ENCODE measurements around the gene GATM. TPM values are rescaled to one million over a fixed set of nuclear protein-coding genes. Genes with fewer than 3 reads are reported as not detected.

Gene GATM
- polyA plus RNA-seq, 1 experiment, result 0.07 TPM

DNA sequence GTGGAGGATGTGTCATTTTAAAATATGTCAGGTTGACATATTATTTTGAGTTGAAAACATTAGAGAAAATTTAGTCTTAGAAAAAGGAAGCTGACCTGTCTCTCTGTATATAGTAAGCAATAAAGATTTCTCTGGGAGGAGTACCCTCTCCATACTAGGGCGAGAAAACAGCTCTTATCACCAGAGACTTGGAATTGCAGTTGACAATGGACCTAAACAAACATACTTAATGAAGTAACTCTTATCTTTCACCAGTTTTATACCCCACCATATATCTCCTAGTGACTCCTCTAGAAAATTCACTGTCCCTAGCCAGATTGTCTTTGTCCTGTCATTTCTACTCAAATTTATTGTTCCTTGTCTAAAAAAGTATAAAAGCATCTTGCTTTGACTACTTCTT, 7.2 kb upstream of the GATM start:
- no peak overlapping the region for H3K4me3 ChIP-seq (ENCODE audit: low read depth, low read length)
- no peaks in the 10 kb centered on the region for H3K9me3 ChIP-seq (ENCODE audit: control insufficient read depth, insufficient read depth, low read length)
- DNase-seq (ENCODE audit: low read depth, low spot score), result no peak
- POLR2A ChIA-PET, result no interaction called here
- CTCF ChIA-PET, result interaction anchor here (1.0 to 1.4 kb wide), 3 partner anchors 14 to 185 kb away, joined by 3 to 4 read pairs (median 3); no protein-coding TSS in a partner anchor
- TF ChIP-seq, protein P1, sequence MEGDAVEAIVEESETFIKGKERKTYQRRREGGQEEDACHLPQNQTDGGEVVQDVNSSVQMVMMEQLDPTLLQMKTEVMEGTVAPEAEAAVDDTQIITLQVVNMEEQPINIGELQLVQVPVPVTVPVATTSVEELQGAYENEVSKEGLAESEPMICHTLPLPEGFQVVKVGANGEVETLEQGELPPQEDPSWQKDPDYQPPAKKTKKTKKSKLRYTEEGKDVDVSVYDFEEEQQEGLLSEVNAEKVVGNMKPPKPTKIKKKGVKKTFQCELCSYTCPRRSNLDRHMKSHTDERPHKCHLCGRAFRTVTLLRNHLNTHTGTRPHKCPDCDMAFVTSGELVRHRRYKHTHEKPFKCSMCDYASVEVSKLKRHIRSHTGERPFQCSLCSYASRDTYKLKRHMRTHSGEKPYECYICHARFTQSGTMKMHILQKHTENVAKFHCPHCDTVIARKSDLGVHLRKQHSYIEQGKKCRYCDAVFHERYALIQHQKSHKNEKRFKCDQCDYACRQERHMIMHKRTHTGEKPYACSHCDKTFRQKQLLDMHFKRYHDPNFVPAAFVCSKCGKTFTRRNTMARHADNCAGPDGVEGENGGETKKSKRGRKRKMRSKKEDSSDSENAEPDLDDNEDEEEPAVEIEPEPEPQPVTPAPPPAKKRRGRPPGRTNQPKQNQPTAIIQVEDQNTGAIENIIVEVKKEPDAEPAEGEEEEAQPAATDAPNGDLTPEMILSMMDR (IDR thresholded peaks at IDR 0.05; ENCODE audit: low read depth, low read length), result no peak
- no peak overlapping the region for H3K27ac ChIP-seq (ENCODE audit: low read depth, low read length)
- H3K27me3 ChIP-seq (ENCODE audit: control insufficient read depth, insufficient read depth, low read length), result peaks cover 38% of the 10 kb centered on the region

DNA sequence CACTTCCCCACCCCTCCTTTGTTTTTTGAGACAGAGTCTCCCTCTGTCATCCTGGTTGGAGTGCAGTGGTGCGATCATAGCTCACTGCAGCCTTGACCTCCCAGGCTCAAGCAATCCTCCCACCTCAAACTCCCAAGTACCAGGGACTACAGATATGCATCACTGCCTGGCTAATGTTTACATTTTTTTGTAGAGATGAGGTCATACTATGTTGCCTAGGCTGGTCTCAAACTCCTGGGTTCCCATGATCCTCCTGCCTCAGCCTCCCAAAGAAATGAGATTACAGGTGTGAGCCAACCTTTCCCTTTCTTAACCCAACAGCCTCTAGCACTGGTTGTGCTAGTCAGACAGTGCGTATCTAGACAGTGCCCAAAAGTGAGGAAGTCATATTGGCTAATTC, 6.4 kb upstream of the GATM start:
- no peak overlapping the region for H3K27ac ChIP-seq (ENCODE audit: low read depth, low read length)
- ChIA-PET POLR2A (no interaction called here), CTCF (interaction anchor here (1.0 to 1.4 kb wide), 2 partner anchors 15 to 185 kb away, joined by 3 to 4 read pairs; no protein-coding TSS in a partner anchor)
- H3K27me3 ChIP-seq (ENCODE audit: control insufficient read depth, insufficient read depth, low read length), result peaks cover 41% of the 10 kb centered on the region
- no peaks in the 10 kb centered on the region for H3K9me3 ChIP-seq (ENCODE audit: control insufficient read depth, insufficient read depth, low read length)
- H3K4me3 ChIP-seq (ENCODE audit: low read depth, low read length), result no peak overlapping the region
- TF ChIP-seq, protein P1 (IDR thresholded peaks at IDR 0.05; ENCODE audit: low read depth, low read length), result no peak
- no peak for DNase-seq (ENCODE audit: low read depth, low spot score)

DNA sequence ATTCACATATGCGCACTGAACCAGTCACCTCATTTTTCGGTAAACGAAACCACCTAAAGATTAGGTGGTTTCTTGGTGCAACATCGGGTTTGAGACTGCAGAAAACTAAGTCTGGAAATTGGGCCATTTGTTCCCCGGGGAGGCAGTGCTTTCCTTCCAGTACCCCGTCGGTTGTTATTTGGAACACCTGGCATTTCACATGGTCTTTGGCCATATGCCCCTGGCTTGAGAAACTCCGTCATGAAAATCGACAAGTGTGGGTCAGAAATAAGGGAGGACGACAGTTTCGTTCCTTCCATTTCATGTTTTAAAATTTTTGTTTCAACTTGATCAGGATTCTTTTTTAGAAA, 544 bp upstream of the GATM start:
- POLR2A ChIA-PET, result no interaction called here
- H3K27me3 ChIP-seq (ENCODE audit: control insufficient read depth, insufficient read depth, low read length), result peaks cover 64% of the 10 kb centered on the region

DNA sequence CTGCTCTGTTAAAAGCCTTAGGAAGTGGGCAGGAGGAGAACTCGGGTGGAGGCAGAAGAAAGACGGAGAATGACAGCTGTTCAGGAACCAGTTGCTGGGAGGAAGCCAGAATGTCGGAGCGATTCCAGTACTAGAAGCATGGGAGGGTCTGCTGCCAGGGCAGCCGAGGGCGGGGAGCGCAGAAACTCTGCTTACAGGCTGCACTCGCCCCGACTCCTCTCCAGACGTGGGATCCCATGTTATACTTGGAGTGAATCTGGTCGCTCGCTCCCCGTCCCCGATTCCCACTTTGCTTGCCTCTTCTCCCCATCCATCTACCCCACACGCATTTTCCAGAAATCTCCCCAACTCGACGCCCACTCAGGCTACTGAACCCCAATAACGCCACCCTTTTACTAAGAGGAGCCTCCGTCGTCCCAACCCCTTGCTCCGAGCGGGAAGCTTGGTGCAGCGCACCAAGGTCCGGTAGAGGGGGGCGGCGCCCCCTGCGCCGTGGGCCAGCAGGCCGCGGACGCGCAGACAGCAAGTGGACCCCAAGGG, 665 bp downstream of the GATM start:
- H3K4me3 ChIP-seq (ENCODE audit: low read depth, low read length), result peak overlapping the region; percentile 52
- TF ChIP-seq, protein P1 (IDR thresholded peaks at IDR 0.05; ENCODE audit: low read depth, low read length), result no peak
- H3K27ac ChIP-seq (ENCODE audit: low read depth, low read length), result no peak overlapping the region
- POLR2A ChIA-PET, result no interaction called here
- CTCF ChIA-PET, result interaction anchor here (0.6 to 2.5 kb wide), 3 partner anchors 9 to 214 kb away, joined by 3 to 8 read pairs (median 3); no protein-coding TSS in a partner anchor
- no peak for DNase-seq (ENCODE audit: low read depth, low spot score)
- H3K27me3 ChIP-seq (ENCODE audit: control insufficient read depth, insufficient read depth, low read length), result peaks cover 59% of the 10 kb centered on the region
- no peaks in the 10 kb centered on the region for H3K9me3 ChIP-seq (ENCODE audit: control insufficient read depth, insufficient read depth, low read length)

More for the DNA sequence above, 544 bp upstream of the GATM start:
- Histone ChIP-seq H3K9me3 (ENCODE audit: control insufficient read depth, insufficient read depth, low read length) (no peaks in the 10 kb centered on the region), H3K4me3 (ENCODE audit: low read depth, low read length) (no peak overlapping the region; the same call in 1 of the 2 replicates), H3K27ac (ENCODE audit: low read depth, low read length) (no peak overlapping the region)
- CTCF ChIA-PET, result interaction anchor here (0.9 kb wide), 1 partner anchor 216 kb away, joined by 3 read pairs; no protein-coding TSS in a partner anchor
- TF ChIP-seq, protein P1 (IDR thresholded peaks at IDR 0.05; ENCODE audit: low read depth, low read length), result no peak
- no peak for DNase-seq (ENCODE audit: low read depth, low spot score)

DNA sequence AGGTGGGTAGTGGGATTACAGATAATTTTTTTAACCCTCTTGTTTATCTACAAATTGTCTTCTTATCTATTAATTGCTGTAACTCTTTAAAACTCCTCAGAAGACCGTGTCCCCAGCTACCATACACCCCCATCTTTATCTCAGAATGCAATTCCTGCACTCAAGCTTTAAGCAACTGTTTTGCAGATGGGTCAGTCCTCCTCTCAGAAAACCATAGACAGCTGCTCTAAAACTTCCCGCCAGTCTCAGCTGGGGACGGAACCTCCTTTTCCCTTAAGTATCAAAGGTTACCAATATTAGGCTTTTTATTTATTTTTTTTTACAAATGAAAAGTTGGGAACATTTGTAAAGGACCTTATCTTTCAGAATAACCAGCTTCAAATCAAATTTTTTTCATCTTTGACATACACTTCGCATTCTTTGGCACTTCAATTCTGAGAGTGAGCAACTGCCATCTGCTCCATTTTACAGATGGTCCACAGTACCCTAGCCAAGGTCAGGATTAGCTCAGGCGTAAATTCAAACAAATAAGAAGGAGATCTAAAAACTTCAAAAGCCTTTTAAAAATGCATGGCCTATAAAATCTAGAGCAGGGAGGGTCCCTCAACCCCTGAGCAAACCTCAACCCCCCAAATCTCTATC, 1.3 kb downstream of the GATM start:
- ChIA-PET CTCF (interaction anchor here (0.9 to 2.5 kb wide), 2 partner anchors 22 to 213 kb away, joined by 3 to 8 read pairs; no protein-coding TSS in a partner anchor), POLR2A (no interaction called here)
- Histone ChIP-seq H3K27me3 (ENCODE audit: control insufficient read depth, insufficient read depth, low read length) (peaks cover 58% of the 10 kb centered on the region), H3K9me3 (ENCODE audit: control insufficient read depth, insufficient read depth, low read length) (no peaks in the 10 kb centered on the region), H3K27ac (ENCODE audit: low read depth, low read length) (no peak overlapping the region), H3K4me3 (ENCODE audit: low read depth, low read length) (no peak overlapping the region)
- DNase-seq (ENCODE audit: low read depth, low spot score), result no peak
- TF ChIP-seq, protein P1 (IDR thresholded peaks at IDR 0.05; ENCODE audit: low read depth, low read length), result no peak

All from AG04450 (cell line).